HG03280 (cell line): ENCODE measurements around the gene ABHD17C.
"Not testable (repeated sequence)": the region's sequence is repeated elsewhere in the genome, so short reads cannot be mapped to it uniquely, and the experiment has no call there.

ENCODE experiments used
- ATAC-seq: cut with Tn5 transposase; IDR thresholded peaks from one replicate; pipeline ENCODE4 v1.9.1; 2021; ENCODE audit warnings: mild to moderate bottlenecking, moderate library complexity; ENCODE audit not compliant: unreplicated experiment

Gene ABHD17C

DNA sequence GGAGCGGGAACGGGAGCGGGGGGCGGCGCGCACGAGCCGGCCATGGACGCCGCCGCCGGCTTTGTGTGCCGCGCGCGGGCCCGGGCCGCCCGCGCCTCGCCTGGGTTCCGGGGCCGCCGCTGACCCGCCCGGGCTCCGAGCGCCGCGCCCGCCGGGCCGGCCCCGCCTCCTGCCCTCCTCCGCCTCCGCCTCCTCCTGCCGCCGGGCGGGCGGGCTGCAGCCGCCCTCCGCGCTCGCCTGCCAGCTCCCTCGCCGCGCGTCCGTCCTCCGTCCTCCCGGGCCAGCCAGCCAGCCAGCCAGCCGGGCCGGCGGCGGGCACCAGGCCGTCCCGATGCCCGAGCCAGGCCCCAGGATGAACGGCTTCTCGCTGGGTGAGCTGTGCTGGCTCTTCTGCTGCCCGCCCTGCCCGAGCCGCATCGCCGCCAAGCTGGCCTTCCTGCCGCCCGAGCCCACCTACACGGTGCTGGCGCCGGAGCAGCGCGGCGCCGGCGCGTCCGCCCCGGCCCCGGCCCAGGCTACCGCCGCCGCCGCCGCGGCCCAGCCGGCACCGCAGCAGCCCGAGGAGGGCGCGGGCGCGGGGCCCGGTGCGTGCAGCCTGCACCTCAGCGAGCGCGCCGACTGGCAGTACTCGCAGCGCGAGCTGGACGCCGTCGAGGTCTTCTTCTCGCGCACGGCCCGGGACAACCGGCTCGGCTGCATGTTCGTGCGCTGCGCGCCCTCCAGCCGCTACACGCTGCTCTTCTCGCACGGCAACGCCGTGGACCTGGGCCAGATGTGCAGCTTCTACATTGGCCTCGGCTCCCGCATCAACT lies at the start of gene ABHD17C:
ABHD17C (plus strand) TSS at position 212 of the 812 bp plus-strand sequence; CDS start at position 332, 120 bp downstream.
- ATAC-seq: peak; percentile 83

- ATAC-seq: no peak
Observed at GRCh38 chr15:80645494-80646065, 49.5 kb upstream of the ABHD17C start.

DNA sequence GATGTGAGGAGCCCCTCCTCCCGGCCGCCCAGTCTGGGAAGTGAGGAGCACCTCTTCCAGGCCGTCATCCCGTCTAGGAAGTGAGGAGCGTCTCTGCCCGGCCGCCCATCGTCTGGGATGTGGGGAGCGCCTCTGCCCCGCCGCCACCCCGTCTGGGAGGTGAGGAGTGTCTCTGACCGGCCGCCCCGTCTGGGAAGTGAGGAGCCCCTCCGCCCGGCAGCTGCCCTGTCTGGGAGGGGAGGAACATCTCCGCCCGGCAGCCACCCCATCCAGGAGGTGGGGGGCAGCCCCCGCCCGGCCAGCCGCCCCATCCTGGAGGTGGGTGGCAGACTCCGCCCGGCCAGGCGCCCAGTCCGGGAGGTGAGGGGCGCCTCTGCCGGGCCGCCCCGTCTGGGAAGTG lies 47.7 kb upstream of the ABHD17C start:
- not testable (repeated sequence) for ATAC-seq

DNA sequence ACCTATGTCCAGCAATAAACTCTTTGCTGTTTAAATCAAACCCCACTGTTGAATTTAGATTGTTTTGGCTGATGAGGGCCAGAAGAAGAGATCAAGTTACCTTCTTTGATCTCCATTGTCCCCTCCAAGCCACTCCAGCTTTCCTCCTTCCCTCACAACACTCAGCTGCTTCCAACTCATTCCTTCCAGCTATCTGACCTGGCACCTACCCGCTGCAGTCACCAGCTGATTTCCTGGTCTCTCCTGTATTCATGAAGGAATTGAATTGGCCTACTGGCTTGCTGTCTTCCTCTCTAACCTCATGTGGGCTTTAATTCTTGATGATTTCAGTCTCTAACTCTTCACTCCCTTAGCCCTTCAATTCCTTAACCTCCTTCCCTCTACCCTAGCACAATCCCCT lies 40.8 kb upstream of the ABHD17C start:
- no peak for ATAC-seq

GRCh38 chr15:80659375-80659774 lies 35.7 kb upstream of the ABHD17C start:
- no peak for ATAC-seq

DNA sequence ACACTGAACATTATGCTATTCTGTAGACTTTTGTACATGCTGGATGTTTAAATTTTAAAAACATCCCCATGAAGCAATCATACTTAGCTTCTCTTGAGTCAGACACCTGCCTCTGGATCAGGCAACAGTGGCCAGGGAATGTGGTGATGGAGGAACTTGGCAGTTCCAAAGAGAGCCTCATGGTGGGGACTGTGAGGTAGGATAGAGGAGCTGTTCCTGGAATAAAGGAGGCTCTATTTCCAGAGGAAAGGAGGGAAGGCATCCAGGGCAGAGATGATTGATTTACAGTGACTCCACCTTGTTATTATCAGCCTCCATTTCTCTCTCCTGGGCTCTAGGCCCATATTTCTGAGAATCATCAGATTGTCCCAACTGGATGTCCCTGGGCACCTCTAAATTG lies 35.0 kb upstream of the ABHD17C start:
- ATAC-seq: no peak

DNA sequence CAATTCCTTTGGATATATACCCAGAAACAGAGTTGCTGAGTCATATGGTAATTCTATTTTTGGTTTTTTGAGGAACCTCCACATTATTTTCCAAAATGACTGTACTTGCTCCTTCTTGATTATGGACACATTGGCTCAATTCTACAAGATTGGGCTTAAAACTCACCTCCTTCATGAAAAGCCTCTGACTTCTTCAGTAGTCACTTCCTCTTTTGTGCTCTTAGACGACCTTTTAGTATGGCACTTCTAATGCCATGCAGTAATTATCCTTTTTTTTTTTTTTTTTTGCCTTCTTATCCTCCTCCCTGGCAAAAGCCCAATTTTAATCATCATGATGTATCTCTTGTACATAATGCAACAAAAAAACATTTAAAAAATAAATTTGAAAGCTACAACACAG lies 33.0 kb upstream of the ABHD17C start:
- no peak for ATAC-seq

DNA sequence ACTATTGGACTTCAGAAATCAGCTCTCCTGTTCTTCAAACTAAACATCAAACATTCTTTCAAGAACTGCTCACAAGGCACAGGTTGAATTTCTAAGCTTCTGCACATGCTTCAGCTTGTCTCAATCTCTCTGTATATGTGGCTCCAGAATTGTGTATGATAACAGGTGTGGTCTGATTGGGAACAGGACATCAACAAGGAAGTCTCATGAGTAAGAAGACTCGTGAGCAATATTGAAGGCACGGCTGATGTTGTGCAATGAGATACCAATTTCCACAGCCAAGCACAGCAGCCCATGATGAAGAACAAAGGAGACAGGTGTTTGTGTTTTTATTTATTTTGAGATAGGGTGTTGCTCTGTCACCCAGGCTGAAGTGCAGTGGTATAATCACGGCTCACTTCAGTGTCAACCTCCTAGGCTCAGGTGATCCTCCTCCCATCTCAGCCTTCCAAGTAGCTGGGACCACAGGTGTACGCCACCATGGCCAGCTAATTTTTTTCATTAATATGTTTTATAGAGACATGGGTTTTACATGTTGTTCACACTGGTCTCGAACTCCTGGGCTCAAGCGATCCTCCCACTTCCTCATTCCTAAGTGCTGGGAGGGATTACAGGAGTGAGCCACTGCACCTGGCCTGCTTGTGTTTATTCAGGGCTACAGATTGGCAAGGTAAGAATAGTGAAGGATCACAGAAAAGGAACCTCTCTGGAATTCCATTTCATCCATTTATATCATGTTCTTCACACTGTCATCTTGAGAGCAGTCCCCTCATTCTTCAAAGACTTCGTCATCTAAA lies 32.2 kb upstream of the ABHD17C start:
- no peak for ATAC-seq

GRCh38 chr15:80665151-80665550 lies 30.0 kb upstream of the ABHD17C start:
- ATAC-seq: no peak

DNA sequence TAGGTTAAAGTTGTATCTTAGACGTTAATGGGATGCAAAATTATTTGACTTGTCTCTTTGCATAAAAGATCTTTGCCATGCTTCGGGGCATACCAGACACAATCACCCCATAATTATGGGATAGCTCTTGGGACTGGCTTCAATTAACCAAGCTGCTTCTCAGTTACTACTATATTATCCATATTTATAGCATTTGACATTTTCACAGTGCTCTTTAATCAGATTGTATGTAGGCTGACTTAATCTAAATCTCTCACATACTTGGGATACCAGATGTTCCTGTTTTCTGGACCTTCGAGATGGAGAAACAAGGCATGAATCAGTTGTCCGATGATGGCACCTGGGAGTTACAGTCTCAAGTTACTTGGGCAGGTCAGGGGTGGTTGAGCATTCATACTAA lies 27.2 kb upstream of the ABHD17C start:
- ATAC-seq: no peak

DNA sequence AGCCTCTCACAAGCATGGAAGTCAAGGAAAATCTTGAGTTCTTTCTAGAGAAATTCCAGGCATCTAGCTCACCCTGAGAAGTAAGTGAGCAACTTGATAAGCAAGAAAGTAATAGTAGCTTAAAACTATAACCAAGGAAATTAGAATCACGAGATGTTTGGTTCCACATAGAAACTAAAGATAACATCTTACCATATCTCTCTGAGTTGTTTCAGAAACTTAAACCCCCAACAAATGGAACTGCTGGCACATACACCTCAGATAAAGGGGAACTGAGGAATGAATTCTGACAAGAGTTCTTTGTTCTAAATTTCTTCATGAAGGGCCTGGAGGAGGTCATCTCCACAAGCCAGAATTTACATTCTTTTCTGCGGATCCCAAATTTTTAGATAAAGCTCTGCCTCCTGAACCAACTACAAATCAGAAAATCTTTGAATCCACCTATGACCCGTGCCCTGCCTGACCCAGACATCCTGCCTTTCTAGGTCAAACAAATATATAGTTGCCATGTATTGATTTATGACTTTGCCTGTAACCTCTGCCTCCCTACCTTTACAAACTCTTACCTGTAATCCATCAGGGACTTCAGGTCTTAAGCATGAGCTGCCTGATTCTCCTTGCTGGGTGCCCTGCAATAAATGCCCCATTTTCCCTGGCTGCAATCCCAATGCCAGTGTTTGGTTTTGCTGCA lies 26.4 kb upstream of the ABHD17C start:
- ATAC-seq: no peak

DNA sequence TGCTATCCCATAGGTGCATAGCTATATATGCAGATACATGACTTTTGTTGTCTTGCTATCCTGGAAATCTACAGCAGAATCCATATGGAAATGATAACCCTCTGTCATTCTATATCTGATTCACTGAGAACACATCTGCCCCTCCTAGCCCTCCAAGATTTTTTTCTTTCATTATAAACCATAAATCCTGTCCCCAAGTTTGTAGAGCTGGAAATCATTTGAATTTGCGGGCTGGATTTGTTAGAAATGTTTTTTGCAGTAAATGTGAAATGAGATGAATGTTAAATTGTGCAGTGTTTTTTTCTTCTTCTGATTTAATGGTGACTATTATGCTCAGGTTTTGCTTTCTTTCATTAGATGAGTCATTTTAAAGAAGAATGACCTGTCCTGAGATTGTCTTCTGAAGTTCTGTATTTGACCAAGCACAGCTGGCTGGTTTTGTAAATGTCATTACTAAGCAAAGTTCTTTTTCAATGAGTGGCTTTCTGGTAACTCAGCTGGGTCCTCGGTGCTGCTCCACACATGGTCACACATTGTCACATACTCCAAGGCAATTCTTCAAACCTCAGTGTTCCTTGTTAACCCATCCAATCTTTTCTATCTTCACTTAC lies 25.3 kb upstream of the ABHD17C start:
- no peak for ATAC-seq

DNA sequence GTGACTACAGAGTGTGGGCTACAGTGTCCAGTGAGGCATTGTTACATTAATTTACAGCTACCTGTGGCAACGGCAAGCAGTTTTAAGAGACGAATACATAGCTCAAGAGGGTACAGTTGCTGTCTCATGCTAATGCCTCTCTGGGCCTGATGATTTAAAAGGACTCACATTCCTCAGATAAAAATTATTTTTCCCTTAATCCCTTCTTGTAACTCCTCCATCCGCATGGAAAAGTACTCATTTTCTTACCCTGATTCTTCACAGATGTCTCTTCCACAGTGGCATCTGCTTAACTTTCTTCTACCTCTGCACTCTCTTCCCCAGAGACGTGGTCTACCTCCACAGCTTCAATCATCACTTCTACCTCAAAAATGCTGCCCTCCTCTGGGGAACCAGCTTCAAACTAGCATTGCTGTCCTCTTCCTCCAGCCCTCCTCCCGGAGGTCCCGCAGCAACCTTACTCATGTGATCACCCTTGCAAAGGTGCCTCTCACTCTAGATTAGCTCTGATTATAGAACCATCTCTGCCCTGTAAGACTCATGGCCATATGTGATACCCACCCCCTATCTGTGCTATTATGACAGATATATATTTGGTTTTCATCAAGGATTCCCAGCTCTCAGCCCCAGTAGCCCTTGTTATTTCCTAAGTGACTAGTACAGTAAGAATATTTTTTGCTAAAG lies 21.4 kb upstream of the ABHD17C start:
- no peak for ATAC-seq

- ATAC-seq: no peak
Observed at GRCh38 chr15:80674245-80674614, 20.9 kb upstream of the ABHD17C start.

GRCh38 chr15:80677041-80677440 lies 18.1 kb upstream of the ABHD17C start:
- ATAC-seq: no peak

DNA sequence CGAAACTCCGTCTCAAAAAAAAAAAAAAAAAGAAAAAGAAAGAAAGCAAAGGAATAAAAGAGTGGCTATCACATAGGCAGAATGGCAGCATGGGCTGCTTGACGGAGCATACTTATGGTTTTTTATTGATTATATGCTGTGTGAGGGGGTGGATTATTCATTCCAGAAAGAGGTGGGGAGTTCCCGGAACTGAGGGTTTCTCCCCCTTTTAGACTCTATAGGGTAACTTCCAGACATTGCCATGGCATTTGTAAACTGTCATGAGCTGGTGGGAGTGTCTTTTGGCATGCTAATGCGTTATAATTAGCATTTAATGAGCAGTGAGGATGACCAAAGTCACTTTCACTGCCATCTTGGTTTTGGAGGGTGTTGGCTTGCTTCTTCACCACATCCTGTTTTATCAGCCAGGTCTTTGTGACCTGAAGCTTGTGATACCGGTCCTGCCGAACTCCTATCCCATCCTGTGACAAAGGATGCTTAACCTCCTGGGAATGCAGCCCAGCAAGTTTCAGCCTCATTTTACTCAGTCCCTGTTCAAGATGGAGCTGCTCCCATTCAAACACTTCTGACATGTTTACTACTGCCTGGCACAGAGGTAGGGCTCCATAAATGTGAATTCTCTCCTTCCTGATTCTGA lies 15.8 kb upstream of the ABHD17C start:
- no peak for ATAC-seq

- no peak for ATAC-seq
Observed at GRCh38 chr15:80679804-80680175, 15.3 kb upstream of the ABHD17C start.

- no peak for ATAC-seq
Observed at GRCh38 chr15:80682201-80682600, 12.9 kb upstream of the ABHD17C start.

- no peak for ATAC-seq
Observed at GRCh38 chr15:80684697-80685096, 10.4 kb upstream of the ABHD17C start.

- no peak for ATAC-seq
Observed at GRCh38 chr15:80685628-80686027, 9.5 kb upstream of the ABHD17C start.
